ENCODE measurements around the gene OPCML.

Gene OPCML

DNA sequence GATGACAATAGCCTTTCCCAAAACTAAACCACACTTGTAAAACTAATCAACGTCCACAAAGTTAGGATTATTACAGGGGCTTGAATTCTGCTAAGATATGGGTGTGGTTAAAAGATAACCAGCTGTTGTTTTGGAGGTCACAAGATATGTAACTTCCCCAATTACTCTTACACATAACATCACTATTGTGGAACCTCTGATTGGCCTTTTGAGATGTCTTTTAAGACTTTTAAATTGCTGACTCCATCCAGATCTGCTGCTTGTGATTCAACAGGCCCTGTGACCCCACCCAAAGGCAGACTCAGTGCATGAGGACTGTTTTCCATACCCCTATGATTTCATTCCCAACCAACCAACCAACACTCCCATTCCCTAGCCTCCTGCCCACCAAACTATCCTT, 893.9 kb downstream of the OPCML start:
- no peak for DNase-seq

- DNase-seq: no peak
These were observed 895.8 kb downstream of the OPCML start for GRCh38 chr11:132636523-132636922.

DNA sequence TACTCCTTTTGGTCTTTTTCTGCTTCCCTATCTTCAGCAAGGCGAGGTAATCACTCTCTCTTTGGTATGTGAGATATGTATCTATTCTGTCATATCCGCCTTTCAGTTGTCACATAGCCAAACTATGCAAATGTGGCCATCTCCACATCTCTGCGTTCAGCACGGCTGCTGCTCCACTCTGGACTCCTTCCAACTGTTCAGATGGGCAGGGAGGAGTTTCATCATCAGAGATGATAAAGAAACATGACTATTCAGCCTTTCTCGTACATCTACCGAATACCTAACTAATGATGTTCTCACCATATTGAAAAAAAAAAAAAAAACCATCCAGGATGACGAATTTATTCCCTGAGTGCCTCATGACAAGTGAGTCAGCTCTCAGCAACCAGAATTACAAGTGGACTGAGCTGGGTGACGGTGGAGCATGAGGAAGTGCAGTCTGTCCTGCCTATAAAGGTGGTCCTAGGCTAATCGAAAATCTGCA, 899.6 kb downstream of the OPCML start:
- DNase-seq: no peak

DNA sequence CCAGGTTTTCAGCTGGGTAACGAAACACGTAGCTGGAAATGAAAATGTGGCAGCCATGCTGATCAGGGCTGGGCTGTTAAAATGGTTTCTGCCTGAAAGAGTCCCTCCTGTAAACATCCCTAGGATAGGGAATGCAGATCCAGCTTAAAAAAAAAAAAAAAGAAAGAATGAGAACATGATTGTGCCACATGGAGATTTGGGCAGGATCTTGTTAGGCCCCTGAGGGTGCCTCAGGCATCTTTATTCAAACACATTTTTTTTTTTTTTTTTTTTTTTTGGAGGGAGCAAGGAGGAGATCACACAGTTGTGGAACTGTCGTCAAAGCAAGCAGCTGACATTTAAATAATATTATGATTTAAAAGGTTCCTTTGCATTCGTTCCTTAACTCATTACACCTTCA, 900.3 kb downstream of the OPCML start:
- no peak for DNase-seq

DNA sequence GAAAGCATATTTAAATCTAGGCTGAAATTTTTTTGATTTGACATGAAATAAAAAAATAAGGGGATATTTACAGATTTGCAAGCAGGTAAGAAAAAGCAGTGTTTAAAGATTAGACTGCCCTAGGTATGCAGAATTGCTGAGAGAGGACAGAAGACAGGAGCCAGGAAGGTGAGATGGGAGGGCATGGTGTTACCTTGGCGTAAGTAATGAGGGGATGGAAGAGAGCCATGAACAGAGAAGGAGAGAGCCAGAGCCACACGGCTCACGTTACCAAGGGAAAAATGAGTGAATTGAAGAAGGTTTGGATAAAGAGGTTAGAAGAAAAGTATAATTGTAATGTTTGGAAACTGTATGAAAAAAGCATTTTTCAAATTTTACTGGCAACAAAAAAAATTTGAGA, 904.3 kb downstream of the OPCML start:
- no peak for DNase-seq

DNA sequence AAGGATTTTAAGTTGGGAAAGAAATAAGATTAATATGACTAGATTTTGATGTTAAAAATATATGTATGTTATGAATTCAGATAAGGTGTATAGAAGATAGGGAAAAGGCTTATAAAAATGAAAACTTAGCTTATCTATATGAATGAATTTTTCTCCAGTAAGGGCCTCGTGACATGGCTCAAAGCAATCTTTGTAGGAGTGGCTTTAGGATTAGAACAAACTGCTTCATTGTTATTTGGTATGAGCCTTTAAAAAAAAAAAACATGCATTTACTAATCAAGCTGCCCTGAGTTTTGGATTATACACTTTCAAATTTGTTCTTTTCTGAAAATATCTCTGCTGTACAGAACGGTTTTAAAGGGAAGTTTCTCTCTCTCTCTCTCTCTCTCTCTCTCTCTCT, 905.9 kb downstream of the OPCML start:
- no peak for DNase-seq

DNA sequence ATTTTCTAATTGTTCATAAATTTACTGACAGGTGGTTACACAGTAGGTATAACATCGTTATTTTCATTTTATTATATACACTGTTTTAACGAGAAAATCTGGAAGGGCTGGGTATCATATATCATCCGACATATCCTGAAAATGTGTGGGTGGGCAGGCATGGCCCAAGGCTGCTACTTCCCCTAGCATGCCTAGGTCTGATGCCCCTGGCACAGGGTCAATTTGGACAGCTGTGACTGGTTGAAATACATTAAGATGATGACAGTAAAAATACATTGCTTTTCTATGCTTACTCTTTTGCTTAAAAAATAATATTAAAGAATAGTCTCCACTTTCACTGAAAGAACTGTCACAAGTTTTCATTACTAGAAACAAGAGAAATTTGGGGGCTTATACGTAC, 908.8 kb downstream of the OPCML start:
- DNase-seq: peak; percentile 34

DNA sequence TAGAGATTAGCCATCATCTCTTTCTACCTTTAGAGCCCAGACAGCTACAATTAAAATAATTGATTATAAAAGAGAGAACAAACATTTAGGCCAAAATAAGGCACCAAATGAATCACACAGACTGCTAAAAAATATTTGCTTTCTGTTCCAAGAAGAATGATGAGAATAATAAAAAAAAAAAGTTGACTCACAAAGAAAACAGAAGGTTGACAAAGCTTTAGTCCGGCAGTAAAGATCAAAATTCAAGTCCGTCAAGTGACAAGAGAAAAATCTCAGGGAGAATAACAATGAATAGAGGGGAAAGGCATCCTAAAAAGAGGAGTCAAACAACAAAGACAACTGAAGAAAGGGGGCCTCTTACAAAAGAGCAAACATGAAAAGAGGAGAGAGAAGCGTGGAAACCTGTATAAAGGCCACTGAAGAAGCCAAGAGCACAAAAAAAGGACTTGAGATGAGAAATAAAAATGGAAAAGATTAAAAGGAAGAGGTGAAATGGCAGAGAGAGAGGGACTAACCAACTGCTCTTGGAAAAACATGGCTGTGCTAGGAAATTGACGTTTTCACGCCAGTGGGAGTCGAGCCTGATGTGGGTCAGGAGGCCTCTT, 910.2 kb downstream of the OPCML start:
- DNase-seq: no peak

DNA sequence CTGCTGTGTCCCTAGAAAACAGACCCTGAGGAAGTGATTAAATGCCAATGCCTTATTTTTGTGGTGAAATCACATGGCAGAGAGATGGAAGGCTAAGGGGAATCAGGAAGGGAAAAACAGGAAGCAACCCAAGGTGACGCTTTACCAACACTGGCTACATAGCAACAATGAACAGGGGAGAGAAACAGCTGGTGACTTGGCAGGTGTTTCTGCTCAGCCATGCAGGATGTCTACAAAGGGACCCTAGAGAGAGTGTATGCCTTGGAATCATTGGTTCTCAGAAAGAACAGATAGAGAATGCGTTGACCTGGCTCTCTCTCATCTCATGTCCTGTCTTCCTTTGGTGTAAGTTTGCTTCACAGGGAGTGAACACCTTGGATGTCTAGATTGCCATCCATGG, 911.9 kb downstream of the OPCML start:
- no peak for DNase-seq

GRCh38 chr11:132610791-132611190, 921.5 kb downstream of the OPCML start:
- no peak for DNase-seq

- no peak for DNase-seq
These were observed 922.1 kb downstream of the OPCML start for GRCh38 chr11:132610216-132610615.

DNA sequence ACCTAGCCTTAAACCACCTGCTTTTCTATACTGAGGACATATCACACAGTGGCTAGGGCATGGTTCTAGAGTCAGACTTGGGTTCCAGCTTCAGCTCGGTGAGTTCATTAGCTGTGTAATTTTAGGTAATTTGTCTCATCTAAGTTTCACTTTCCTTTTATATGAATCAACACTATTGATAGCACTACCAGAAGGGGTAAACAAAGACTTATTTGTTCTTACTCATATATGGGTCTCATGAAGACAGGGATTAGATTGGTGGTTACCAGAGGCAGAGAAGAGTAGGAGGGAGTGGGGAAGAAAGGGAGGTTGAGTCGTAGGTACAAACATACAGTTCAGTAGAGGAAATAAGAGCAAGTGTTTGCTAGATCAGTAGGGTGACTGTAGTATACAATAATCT, 924.7 kb downstream of the OPCML start:
- DNase-seq: no peak

DNA sequence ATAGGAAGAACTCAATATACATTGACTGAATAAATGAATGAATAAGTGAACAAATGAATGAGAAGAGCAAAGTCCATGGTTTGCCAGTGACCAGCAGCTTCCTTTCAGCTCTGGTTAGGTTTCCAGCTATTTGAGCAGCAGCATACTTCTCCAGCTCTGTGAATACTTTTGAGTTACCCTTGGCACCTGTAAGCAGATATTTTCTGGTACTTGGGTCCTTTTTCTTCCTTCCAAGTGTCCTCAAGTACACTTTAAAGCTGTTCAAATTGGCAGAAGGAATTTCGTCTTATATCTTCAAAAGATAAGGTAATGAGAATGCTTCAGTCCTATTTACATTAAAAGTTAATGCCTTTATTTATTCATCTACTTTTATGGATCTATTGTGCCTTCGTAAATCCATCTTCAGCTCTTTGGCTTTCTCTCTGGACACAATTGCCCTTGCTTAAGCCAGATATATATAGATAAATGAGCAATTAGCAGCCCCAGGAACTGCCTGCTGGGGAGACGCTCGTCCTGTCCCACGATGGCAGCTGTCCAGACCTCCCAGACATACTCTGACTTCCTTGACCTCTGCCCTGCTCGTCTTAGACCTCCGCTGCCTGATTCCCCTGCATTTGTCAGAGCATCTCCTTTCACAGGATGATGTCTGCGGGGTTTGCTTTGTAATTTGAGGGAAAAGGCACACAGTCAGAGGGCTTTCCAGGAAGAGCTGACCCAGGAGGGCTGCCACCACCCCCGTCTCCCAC, 926.3 kb downstream of the OPCML start:
- peak; percentile 42 for DNase-seq

- DNase-seq: no peak
These were observed 927.9 kb downstream of the OPCML start for GRCh38 chr11:132604431-132604830.

DNA sequence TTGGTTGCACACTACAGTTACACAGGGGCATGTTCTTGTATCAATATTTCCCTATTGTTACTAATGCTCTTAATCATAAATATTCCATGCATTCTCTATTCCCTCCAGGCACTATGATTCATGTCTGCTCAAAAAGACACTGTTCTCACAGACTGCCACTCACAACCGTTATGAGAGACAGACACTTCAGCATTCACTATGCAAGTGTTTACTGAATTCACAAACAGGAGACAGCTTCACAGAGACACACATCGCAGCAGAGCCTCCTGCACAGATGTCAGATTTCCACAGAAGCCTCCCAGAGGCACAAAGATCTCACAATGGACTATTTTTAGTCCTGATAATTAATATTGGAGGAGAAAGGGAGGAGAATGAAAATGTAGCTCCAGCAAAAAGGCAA, 930.4 kb downstream of the OPCML start:
- no peak for DNase-seq

GRCh38 chr11:132595711-132596134, 936.6 kb downstream of the OPCML start:
- DNase-seq: peak; percentile 53

DNA sequence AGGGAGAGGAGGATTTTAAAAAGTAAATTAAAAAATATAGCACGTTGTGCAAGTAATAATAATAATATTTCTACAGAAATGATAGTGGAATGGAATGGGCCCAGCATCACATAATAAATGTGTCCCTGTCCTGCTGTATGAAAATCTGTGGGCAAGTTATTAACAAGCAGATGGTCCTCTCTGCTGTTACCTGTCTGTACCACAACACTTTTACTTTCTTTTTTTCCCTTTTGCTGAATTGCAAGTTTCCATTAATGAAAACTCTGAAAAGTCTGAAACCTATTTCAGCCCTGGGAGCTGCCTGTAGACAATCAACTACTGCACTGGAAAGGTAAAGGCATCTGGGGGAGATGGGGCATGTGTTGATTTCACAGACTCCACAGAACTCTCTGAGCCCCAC, 937.1 kb downstream of the OPCML start:
- DNase-seq: no peak

DNA sequence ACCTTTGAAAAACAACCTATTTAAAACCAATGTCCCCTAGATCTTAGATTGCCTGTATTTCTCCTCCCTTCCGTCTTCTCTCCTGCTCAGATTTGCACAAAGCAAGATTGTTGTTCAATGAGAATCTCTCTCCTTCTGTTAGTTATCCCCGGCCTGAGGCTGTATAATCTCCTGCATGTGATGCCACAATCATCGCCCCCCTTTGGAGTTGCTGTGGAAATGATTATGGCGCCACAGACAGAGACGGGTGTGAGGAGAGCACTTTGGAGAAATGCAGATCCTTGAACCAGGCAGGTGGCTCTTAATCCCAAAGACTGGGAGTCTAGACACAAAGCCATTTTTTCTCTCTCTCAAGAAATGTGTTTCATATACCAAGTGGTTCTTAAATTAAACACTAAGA, 941.3 kb downstream of the OPCML start:
- DNase-seq: no peak

- DNase-seq: no peak
These were observed 941.7 kb downstream of the OPCML start for GRCh38 chr11:132590554-132590953.

DNA sequence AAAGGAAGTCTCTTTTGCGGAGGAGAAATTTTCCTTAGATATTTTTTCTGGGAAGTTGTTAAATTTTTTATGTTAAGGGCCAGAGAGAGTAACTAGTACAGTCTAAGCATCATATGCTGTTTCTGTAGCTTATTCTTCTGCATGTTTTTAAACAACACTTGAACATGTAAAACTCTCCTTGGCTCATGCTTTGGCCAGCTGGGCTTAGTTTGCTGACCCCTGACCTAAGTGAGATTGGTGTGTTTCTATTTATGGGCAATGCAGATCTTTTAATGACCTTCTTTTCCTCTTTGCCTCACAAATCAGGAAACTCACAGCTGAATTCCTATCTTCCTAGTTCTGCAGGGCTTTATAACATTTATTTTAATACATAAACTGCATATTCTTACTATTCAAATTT, 942.5 kb downstream of the OPCML start:
- DNase-seq: no peak

DNA sequence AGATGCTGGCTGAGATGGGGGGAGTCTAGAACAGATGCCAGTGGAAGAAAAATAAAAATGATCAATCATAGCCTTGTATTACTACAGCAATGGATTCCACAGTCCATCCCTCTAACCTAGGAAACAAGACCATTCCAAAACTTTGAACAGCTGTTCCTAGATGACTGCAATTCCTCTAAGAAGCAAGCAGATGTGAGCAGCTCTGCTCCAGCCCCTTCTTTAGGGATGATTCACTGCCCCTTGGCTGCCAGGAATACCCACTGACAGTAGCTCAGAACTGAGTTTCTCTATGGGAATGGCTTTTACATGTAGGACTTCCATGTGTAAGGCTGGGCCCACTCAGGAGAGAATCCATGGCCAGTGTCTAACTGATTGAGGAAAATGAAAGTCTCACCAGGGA, 943.9 kb downstream of the OPCML start:
- DNase-seq: no peak

DNA sequence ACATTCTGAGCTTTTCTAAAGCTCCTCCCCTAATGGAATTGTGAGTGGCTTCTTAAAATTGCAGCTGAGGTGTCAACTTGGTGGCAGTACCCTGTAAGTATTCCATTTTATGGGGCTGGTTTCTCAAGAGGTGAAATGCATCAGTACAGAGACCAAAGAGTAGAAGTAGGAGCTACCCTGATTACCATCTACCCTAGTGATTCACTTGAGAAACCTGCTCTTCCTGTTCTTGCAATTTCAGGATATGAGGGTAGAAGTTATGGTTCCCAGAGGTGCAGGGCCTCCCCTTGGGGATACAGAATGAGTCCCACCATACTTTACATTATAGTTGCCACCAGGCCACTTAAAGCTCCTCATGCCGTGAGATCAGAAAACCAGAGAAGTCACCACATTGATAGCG, 944.6 kb downstream of the OPCML start:
- peak; percentile 25 for DNase-seq

DNA sequence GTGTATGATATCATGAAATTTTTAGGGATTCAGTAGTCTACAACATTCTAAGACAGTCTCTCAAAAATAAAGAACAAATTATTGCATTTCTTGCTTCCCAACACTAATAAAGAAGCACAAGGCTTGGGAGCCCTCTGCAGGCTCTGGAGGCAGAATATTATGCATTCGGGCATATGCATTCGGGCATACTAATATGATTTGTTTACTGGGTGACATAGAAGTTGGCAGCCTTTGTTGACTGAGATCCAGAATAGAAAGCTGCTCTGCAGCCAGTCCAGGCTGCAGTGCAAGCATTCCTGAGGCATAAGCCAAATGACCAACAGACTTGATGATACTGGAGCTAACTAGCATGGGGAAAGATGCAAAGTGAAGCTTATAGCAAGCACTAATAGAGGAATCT, 945.5 kb downstream of the OPCML start:
- no peak for DNase-seq

GRCh38 chr11:132579634-132580327, 952.5 kb downstream of the OPCML start:
- DNase-seq: no peak

All from DMS79 (cell line).